NCI-H460 (cell line): Measurements from ENCODE around the gene LCOR. TPM values are rescaled to one million over a fixed set of nuclear protein-coding genes. Genes with fewer than 3 reads are reported as not detected.
"Not testable (repeated sequence)": the region's sequence is repeated elsewhere in the genome, so short reads cannot be mapped to it uniquely, and the experiment has no call there.

Experiments
- DNase-seq: peaks from one replicate; pipeline ENCODE4 v3.0.0-alpha.2; 2016; ENCODE audit warnings: low read depth; ENCODE audit errors: extremely low read depth
- total RNA-seq: library from RNA; depleted of rRNA; stranded (reverse); fragments of >200 nt; shearing (Covaris generic); gene quantifications from 2 replicates; pipeline ENCODE4 v1.2.3, GENCODE V29; 2014

The LCOR gene
- total RNA-seq, 1 experiment from 2014 or later, result 16.2 TPM

DNA sequence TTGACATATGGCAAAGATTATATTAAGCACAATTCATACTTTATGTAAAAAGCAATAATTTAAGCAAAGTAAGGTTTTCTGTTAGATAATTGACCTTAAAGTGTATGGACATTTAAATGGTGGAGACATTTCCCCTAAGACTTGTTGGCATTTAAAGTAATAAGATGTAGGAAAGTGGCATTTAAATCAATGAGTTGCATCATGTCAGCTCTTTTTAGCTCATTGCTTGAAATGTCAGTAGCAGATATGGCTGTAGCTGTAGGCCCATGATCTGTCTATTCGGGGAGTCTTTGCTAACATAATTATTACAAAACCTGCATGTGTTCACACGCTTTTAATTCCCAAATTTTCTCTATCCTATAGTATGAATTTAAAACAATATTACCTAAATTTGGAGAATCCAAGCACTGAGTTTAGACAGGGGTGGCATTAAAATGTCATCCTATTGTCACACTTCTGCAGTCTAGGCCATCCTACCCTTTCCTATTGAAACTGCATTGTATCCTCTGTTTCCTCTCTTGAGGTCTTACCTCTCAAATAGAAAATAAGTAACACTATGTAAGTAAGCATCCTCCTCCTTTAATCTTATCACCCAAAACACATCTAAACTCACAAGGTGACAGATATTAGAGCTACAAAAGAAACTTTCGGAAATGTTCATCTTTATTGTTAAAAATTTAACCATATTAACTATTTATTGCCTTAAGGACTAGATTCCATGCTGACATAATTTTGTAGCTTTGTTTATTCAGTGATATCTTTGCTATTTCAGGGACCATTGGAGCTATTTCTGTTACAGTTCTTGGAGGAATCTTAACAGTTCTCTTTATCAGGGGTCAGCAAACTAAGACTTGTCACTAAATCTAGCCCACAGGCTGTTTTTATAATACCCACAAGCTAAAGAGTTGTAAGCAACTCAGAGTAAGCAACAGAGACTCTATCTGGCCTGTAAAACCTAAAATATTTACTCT, 91.2 kb downstream of the LCOR start:
- no peak for DNase-seq

DNA sequence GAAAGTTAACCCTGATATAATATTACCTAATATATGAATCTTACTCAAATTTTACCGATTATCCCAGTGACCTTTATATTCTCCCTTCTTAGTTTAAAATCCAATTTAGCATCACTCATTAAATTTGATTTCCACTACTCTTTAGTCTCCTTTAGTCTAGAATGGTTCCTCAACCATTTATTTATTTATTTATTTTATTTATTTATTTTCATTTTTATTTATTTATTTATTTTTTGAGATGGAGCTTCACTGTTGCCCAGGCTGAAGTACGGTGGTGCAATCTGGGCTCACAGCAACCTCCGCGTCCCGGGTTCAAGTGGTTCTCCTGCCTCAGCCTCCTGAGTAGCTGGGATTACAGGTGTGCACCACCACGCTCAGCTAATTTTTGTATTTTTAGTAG, 92.8 kb downstream of the LCOR start:
- no peak for DNase-seq

DNA sequence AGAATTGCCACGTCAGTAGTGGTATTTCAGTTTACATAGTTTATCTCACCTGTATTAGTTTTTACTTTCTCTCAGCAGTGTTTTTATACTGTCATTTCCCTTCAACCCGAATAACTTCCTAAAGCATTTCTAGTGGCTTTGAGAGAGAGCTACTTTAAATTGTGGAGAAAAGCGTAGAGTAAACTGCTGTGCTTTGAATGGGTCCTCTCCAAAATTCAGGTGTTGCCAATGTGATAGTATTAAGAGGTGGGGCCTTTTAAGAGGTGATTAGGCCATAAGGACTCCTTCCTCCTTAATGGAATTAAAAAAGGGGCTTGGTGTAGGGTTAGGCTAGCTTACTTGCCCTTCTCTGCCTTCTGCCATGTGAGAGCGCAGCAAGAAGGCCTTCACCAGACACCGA, 98.4 kb downstream of the LCOR start:
- no peak for DNase-seq

DNA sequence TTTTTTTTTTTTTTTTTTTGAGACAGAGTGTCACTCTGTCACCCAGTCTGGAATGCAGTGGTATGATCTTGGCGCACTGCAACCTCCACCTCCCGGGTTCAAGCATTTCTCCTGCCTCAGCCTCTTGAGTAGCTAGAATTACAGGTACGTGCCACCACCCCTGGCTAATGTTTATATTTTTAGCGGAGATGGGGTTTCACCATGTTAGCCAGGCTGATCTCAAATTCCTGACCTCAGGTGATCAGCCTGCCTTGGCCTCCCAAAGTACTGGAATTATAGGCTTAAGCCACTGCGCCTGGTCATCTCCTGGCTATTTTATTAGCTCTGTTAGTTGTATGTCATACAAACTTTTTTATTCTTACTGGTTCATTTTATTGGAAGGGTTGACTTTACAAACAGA, 103.0 kb downstream of the LCOR start:
- DNase-seq, result no peak

DNA sequence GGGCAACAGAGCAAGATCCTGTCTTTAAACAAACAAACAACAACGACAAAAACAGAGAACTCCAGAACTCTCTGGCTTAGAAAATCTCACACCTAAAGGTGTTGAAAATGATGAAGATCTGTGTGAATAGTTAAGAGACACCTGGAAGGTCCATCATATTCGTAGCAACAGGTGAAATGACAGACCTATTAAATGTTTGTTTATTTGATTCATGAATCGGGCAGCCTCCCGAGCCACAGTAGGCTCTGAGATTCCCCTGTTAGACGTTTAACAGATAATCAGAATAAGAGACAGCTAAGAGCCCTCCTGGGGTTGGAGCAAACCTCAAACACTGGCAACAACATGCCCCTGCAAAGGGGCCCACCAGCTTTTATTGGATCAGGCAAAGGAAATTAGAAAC, 103.7 kb downstream of the LCOR start:
- no peak for DNase-seq

DNA sequence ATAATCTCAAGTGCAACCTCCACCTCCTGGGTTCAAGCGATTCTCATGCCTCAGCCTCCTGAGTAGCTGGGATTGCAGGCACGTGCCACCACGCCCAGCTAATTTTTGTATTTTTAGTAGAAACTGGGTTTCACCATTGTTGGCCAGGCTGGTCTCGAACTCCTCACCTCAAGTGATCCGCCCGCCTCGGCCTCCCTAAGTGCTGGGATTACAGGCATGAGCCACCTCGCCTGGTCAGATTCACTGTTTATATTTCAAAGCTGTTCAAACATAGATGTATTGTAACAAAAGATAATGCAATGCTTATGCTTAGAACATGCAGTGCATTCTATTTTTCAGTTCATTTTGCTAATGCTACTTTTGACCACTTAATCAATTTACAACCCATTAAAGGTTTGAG, 111.1 kb downstream of the LCOR start:
- not testable (repeated sequence) for DNase-seq

DNA sequence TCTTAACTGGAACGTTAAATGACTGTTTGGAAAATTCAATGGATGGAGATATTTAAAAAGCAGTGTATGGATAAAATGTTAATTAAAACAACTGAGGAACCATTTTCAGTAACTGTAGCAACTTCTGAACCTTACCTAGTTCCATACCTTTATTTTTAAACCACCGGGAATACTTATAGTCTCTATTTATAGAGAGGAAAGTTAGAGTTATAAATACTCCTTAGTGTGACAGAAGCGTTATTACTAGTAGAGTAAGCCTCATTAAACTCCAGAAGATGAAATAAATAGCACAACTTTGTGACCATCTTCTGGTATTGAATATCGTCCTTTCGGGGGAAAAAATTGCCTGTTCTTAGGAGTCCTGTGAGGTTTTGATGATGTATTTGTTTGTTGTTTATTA, 114.9 kb downstream of the LCOR start:
- no peak for DNase-seq

DNA sequence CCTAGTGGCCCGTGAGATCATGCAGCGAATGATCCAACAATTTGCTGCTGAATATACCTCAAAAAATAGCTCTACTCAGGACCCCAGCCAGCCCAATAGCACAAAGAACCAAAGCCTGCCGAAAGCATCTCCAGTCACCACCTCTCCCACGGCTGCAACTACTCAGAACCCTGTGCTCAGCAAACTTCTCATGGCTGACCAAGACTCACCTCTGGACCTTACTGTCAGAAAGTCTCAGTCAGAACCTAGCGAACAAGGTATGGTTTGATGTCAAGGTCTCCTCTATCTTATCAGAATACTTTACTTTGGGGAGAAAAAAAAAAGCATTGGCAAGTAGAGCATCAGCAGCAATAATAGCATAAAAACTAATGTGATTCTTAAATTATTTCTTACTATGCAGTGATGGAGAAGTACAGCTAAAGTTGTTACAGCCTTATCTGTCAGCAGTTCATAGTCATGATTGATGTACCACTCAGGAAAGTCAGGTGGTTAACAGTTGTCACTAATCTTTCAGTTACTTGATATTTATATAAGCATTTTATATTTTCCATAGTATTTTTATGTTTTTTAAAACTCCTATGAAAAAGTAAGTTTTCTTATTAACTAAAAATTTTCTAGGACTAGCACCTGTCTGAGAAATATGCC, 117.1 kb downstream of the LCOR start:
- DNase-seq, result no peak

DNA sequence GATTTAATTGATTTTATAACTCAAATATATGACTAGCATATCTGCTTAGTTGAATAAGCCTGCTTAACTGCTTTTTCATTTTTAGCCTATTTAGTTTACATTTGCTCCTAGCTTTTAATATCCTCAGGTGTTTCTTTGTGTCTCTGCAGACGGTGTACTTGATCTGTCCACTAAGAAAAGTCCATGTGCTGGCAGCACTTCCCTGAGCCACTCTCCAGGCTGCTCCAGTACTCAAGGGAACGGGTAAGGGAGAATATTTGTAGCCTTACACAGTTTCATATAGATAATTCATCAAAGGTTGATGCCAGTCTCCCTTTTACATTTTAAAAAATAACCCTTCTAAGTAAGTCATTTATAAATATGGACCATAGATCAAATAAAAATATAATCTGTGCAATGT, 119.9 kb downstream of the LCOR start:
- DNase-seq, result no peak

DNA sequence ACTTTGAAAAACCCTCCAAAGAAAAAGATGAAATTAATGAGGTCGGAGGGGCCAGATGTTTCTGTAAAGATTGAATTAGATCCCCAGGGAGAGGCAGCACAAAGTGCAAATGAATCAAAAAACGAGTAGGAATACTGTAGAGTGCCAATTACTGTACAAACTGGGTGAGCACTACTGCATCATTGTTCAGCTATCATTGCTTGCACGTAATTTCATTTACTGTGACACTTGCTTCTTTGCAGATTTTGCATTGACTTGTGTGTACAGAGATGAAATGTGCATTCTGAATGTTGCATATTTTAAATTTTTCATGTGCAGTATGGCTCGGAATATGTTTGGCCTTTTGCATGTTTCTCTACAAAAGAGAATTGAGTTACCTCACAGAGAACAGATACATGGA, 123.7 kb downstream of the LCOR start:
- no peak for DNase-seq

DNA sequence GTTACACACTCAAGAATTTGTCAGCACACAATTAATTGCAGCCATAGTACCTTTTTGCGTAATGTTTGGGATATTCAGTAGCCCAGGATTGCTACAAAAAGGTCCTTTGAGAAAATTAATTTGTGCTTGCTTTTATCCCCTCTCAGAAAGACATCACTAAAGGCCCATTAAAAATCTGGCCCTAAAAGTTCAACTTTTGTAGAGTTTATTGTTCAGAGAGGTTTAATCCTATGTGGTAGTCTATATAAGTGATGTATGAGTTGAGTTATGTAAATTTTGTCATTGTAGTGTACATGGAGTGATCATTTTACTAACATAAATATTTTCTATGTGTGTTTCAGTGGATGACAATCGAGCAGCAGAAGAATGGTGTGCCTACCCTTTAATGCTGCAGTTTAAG, 126.0 kb downstream of the LCOR start:
- DNase-seq, result no peak

DNA sequence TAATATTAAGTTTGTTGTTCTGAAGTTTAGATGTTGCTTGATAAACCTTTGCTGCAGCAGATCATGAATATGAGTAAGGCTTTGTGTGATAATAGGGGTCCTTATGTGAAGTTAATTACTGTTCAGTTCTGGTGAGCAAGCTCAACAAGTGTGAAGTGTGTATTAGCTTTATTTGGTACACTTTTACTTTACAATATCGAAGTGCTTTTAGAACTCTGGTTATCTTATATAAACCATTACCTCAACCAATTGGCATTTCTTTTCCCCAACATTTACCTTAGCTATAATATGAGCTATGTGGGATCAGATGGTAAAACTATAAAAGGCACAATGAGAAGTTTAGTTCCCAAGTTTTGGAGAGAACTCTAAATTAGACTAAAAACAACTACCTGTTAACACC, 127.6 kb downstream of the LCOR start:
- no peak for DNase-seq

DNA sequence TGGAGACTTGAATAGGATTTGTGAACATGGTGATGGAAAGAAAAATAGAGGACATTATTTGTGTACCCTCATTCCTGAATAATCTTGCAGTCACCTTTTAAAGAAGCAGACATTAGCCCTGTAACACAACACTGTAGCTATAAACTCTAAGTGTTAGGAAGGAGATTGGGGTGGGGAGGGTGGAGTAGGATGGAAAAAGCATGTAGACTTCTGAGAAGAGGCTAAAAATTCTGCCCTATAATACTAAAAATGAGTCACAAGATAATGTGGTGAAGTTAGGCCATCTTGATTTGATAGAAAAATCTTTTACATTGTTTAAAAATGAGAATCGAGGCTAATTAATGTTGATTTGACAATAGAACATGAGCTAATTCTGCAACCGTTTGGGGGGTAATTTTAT, 128.8 kb downstream of the LCOR start:
- no peak for DNase-seq

DNA sequence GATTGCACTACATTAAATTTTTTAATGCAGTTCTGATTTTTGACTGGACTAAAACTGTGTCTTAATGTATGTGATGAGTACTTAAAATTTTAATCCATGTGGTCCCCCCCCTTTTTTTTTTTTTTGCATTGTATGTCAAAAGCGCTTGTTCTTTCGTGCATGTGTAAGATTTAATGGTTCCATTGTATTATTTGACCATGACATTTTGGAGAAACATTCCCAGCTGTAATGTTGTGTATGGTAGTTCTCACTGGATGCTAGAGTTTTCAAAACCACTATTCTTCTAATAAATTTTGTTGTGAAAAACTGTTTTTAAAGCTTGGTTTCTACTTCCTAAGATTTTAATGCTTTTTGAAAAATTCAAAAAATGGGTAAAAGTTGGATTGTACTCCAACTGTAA, 132.0 kb downstream of the LCOR start:
- no peak for DNase-seq

DNA sequence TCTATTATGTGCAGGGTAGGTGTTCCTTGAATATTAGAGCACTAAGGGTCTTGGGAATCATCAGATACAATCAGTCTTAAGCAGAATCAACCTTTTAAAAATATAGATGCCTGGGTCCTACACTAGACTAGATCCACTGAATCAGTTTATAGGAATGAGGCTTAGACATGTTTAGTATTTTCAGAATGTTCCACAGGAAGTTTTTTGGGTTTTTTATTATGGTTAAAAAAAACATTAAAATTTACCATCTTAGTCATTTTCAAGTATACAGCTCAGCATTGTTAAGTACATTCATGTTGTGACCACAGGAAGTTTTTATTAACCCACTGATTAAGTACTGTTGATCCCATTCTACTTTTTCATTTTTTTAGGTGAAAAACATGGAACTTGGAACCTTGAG, 135.7 kb downstream of the LCOR start:
- no peak for DNase-seq

DNA sequence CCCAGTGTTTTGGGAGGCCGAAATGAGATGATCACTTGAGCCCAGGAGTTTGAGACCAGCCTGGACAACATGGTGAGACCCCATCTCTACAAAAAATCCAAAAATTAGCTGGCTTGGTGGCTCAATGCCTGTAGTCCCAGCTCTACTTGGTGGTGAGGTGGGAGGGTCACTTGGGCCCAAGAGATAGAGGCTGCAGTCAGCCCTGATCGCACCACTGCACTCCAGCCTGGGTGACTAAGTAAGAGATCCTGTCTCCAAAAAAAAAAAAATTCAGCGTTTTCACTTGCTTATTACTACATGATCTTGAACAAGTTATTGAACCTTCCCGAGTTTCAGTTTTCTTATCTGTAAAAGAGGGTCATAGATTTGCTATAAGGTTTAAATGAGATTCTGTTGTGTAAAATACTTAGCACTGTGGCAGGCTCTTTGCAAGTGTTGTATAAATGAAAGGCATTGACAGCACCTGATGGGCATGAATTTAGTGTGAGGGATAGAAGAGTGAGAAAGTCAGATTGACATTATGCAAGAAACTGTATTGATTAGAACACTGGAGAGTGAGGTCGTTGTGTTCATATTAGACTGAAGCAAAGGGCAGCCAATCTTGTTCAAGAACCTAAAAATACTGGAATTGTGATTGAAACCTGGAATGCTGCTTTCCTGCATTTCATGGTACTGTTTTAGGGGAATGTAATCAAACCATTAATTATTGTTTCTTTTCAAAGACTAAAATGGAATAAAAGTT, 136.8 kb downstream of the LCOR start:
- no peak for DNase-seq

DNA sequence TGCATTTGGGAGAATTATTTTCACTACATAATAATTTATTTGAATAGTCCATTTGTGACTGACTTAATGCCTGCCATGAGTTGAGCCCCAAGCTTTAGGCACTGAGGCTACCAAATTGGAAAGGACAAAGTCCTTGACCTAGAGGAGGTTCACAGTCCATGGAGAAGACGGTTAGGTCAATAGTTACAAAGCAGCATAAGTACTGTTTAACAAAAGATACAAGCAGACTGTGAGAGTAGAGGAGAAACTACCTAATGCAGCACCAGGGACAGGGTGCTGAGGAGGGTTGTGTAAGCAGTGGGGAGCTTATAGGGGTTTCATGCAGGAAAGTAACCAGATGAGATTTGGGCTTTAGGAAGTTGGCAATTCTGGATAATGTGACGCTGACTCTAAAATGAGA, 139.2 kb downstream of the LCOR start:
- no peak for DNase-seq

DNA sequence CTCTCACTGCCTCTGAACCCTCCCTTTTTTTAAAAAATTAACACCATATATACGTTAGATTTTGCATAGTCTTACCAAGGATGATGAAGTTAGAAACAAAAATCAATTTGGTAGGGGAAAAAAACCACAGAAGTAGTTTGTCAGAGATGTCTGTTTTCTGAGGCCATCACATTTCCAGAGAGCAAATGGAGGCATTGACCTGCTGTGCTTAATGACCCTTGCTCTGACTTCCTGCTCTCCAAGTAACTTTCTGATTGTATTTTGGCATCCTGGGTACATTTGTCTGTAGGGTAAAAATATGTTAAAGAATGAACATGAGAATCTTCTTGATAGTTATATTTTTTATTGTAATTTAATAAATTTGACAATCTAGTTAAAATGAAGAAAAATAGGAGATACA, 140.2 kb downstream of the LCOR start:
- DNase-seq, result no peak

DNA sequence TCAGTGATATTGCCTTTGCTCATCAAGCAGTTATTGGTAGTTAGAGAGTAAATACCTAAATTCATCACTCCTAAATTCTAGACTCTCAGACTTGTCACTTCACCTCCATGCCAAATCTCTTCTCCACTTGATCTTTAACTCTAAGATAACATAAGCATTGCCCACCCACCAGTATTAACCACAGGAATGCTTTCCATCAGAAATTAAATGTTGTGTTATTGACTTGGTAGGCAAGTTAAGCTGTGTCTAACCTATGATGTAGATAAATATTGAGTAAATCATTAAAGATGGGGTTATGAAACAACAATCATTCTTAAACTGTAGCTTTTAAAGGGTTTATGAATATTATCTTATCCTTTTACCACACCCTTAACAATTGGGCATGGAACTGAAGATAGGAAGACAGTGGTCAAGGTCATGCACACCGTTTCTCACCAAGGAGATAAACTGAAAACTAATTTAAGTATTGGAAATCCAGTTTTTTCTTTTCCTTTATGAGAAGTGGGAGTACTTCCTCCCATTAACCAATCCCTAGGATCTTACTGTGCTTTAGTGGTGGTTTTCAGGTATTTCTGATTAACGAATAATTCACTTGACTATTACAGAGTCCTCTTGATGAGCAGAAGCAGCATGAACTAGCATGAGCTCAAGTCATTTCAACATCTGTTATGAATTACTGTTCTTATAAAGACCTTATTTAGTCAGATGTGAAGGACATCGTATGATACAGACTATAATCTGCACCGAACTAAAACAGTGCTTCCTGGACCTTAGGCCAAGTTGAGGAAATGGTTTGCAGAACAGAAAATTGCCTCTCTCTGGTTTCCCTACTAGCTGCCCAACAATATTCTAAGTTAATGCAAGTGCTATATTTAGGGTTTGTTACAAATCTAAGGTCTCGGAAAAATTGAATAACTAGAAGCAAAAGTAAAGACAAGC, 142.0 kb downstream of the LCOR start:
- DNase-seq, result no peak

DNA sequence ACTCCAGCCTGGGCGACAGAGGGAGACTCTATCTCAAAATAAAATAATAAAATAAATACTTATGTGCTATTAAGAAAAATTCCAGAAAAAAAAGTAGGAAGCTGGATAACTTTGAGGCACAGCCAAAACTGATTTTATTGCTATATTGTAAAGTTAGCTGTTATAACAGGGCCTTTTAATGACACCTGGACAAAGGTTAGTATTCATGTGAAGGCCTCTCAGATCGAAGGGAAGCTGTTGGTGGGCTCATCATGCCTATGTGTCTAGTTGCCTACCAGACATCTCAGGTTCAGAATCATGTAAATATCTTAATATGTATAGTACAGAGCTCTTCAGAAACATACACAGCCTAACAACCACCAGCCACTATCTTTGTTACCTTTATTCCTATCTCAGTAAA, 143.0 kb downstream of the LCOR start:
- DNase-seq, result no peak
